HG02798 (cell line): Measurements from ENCODE around the gene RASAL2.
"Not testable (repeated sequence)": the region's sequence is repeated elsewhere in the genome, so short reads cannot be mapped to it uniquely, and the experiment has no call there.

ENCODE experiments used
- ATAC-seq: cut with Tn5 transposase; IDR thresholded peaks from one replicate; pipeline ENCODE4 v1.9.1; 2021; ENCODE audit warnings: mild to moderate bottlenecking; ENCODE audit not compliant: unreplicated experiment, poor library complexity

Gene RASAL2

GRCh38 chr1:178066908-178067614, 26.8 kb upstream of the RASAL2 start:
- peak; percentile 98 for ATAC-seq

- ATAC-seq = no peak
Measured at GRCh38 chr1:178071811-178072210, 22.1 kb upstream of the RASAL2 start.

DNA sequence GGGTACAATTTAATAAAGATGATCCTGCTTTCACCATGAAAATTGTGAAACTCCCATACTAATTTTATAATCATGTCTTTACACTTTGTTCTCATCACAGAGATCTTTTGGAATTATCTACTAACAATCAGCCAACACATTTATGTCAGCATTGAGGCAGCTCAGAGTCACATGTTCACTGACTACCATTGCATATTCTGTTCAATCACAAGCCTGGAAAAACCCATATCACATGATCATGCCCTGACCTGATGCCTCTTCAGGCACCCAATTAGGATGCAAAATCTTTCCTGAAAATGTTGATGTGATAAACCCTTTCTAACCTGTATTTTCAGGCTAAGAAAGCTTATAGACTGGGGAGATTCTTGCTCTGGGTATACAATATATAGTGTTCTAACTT, 21.6 kb upstream of the RASAL2 start:
- no peak for ATAC-seq

GRCh38 chr1:178075333-178075732, 18.6 kb upstream of the RASAL2 start:
- no peak for ATAC-seq

DNA sequence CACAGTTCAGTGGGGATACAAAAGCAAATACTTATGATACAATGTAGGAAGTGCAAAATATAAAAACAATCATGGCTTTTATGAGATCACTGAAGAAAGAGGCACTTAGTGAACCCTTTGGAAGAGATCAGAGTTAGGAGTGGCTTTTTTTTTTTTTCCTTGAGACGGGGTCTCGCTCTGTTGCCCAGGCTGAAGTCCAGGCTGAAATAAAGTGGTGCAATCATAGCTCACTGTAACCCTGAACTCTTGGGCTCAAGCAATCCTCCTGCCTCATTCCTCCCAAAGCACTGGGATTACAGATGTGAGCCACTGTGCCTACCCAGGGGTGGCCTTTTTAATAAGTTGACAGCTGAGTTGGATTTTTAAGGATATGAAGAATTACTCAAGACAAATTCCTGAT, 17.3 kb upstream of the RASAL2 start:
- no peak for ATAC-seq

GRCh38 chr1:178077917-178078316, 16.0 kb upstream of the RASAL2 start:
- no peak for ATAC-seq

- no peak for ATAC-seq
Measured at GRCh38 chr1:178086294-178086693, 7.6 kb upstream of the RASAL2 start.

DNA sequence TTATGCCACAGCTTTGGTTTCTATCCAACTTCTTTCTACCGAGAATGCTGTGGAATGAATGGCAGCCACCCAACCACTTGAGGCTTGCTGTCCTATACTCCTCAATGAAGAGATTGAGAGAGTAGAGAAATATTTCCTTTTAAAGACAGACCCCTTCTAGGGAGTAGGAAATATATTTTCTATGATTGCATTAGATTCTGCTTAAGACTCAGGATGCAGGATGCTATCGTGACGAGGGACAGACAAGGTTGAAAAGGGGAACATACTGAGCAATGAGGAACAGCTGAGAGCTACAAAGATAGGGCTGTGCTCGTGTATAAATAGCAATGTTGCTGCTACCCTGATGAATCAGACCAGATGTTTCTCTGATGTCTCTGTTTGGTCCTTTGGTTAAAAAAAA, 7.1 kb upstream of the RASAL2 start:
- ATAC-seq = no peak

DNA sequence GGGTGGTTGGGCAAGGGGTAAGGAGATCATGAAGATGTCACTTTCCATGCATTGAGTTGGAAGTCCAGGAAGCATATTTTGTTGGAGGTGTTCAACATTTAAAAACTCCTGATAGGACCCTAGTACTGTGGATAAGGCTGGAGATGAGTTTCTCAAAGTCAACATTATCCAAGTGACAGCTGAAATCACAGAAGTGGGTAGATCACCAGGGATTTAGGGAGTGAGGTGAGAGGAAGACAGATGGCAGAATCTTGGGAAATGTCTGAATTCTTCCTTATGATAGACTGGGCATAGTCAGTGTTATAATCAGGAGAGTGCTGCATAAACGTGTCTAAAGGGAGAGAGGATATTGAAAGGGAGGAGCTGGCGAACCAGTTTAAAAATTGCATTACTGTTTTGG, 5.3 kb upstream of the RASAL2 start:
- no peak for ATAC-seq

- ATAC-seq = not testable (repeated sequence)
Measured at GRCh38 chr1:178091454-178091853, 2.5 kb upstream of the RASAL2 start.

DNA sequence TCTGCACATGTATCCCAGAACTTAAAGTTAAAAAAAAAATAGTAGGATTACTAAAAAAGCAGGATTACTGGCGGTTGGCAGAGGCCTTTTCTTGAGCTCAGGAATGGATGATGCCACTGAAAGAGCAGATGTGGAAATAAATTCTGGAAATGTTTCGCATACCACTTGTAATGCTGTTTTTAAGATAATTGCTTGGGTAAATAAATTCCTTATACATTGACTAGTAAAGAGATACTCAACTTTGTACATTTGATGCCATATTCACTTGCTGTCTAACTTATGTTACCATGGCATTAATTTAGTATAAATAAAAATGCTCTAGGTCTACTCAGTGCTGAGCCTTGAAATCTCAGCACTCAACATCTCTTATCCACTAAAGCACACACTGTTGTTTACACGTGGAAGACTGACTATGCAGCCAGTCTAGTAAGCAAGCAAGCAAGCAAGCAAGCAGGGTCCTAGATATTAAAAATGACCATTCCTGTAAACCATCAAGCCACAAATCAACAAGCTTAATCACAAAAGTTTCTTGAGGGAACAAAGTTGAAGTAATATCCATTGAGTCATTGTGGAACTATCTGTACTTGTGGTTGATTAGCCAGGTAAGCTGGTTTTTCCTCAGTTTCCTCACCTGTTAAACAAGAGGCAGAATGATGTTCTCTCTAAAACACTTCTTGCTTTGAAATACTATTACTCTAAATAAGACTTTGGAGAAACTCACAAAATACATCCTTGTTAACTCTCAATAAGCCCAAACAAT, 1.7 kb upstream of the RASAL2 start:
- no peak for ATAC-seq

DNA sequence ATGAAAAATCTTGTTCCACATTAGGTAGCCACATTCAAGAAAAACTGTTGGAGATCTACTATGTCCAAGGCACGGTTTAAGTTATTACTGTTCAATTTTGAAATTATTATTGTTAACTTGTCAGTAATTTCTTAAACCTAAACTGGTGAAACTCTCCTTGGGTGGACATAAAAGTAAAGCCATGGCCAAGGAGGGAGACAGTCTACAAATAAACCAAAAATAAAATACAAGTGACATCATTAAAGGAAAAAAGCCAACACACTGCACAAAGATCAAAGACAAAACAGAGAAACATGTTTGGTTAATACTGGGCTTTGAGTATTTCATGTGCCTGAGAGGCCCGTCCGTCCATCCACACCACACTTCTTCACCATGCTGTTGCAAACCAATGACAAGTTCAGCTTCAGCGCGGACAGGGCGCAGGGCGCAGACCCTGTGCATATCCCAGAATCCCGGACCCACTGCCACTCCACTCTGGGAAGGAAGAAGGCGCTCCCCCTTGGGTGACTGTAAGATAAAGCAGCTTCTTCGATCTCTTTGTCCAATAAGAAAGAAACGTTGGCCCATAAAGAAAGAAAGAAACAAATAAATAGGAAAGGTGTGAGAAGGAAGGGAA, 918 bp upstream of the RASAL2 start:
- no peak for ATAC-seq

DNA sequence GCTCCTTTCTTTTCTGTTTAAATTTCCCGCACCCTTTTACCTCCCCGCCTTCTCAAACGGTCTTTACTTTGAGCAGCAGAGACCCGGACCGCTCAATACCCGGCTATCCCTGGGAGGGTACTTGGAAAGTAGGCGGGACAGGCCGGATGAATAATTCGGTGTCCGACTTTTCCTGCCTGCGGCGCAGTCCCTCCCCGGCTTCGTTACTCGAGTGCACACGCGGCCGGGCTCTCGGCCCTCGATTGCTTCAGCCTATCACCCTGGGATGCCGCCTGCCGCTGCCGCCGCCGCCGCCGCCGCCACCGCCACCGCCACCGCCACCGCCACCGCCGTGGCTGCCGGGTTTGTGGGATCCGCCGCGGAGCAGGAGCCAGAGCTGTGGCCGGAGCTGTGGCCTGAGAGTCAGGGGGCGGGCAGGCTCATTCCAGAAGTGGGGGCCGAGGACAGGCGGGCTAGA, 382 bp upstream of the RASAL2 start:
- peak; percentile 90 for ATAC-seq

DNA sequence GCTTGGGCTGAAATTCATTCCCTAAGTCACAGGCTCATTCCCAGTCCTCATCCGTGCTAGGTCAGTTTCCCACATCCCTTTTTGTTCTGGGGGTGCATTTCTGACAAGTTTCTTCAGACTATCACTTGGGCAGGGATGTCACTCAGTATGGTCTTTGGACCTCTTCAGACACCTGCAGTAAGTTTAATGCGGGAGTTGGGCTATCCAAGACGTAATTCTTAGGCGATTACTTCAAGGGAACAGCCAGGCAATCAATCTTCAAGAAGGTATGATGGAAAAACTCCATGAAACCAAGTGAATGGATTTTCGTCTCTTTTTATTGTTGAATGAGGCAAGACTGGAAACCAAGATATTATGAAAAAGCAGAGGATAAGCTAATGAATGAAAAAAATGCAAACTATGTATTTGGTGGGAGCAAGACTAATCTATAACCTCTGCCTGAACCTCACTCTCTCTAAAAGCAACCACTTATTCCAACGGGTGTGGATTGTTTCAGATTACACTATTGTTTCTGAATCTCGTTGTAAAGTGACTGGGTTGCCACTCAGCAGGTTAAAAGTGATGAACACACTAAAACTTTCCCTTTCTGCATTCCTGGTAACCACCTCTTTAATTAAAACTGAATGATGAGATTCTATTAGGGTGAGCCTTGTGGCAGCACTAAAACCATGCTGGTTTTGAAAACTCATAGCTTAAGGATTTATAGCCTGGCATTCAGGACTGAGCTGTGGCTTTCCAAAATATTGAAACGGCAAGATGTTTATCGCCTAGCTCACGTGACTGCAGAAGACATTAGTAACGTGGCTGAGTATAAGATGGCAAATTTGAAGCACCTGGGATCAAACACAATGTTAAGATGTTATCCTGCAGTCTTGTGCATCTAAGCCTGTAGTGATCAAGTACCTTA, 1.1 kb downstream of the RASAL2 start:
- no peak for ATAC-seq

GRCh38 chr1:178096421-178096820, 2.5 kb downstream of the RASAL2 start:
- no peak for ATAC-seq

DNA sequence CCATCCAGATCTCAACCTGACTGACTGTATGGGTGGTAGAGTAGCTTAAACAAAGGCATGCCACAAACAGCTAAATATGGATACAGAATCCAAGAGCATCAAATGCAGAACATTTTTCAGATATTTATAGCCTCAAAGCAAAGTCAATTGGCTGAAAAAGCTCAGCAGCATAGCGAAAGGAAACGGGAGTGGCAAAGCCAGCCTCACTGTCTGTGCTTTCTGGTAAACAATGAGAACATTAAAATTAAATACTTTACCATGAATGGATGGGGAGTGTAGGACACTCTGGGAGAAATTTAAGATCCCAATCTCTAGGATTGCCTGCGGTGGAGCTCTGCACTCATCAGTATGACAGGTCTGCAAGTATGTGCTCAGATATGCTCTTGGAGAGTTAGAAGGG, 4.4 kb downstream of the RASAL2 start:
- ATAC-seq = no peak

- no peak for ATAC-seq
Measured at GRCh38 chr1:178101266-178101630, 7.3 kb downstream of the RASAL2 start.

DNA sequence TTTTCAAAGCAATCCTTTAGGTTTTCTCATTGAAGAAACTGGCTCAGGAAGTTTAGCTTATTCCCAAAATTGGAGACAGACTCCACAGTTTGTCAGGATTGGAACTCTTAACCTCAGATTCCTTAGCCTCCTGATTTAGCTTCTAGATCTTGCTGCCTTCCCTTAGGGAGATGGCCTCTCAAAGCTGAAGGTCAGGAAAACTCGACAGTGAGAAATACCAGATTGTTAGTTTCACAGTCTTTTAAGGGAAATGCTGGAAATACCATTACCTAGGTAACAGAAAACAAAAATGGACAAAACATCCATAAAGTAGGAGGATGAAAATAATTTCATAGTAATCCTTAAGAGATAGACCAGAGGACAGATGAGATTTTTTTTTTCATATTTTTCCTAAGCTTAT, 7.8 kb downstream of the RASAL2 start:
- ATAC-seq = no peak

- ATAC-seq = no peak
Measured at GRCh38 chr1:178102218-178102617, 8.3 kb downstream of the RASAL2 start.

DNA sequence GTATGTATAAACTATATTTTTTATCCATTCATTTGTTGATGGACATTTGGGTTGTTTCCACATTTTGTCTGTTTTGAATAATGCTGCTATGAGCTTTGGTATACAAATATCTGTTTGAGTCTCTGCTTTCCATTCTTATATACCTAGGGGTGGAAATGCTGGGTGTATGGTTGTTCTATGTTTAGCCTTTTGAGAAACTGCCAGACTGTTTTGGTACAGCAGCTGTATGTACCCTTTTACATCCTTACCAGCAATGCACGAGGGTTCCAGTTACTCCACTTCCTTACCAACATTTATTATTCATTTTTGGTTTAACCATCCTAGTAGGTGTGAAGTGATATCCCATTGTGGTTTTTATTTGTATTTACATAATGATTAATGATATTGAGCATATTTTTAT, 13.9 kb downstream of the RASAL2 start:
- ATAC-seq = no peak
